ENCODE data around the gene SLU7. TPM values are rescaled to one million over a fixed set of nuclear protein-coding genes. Genes with fewer than 3 reads are reported as not detected.

The SLU7 gene
- total and polyA plus RNA-seq, 9 of the 15 experiments (the other 6 are each of a cell fraction or from before 2014, with no cell fraction given): 42.1 to 65.7 (median 54.8) TPM

DNA sequence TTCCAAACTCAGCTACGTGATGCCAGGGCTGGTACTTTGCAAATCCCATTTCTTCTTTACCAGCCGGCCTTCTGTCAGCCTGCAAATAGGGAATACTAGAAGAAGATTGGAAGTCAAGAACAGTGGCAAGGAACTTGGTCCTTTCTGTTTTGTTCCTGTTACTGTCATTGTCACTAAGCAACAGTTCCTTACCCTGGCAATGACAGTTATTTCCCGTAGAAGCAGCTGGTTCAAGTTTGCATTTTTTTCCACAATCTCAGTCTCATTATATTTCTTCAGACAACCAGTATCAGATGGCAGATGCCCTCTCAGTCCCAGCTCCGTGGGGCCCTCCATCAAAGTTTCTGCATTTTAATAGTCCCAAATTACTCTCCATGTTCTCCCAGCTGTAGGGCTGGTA, 39.4 kb downstream of the SLU7 start:
- POLR2A ChIA-PET: interaction anchor here (0.7 to 1.2 kb wide), 4 partner anchors 12 to 112 kb away, joined by 3 to 4 read pairs (median 4); partner anchors contain the start of gene FAM200C
- Histone ChIP-seq H3K4me3 (no peak overlapping the region), H3K9me3 (replicated peaks; ENCODE audit: control insufficient read depth, insufficient read depth, low read depth, low read length) (no peaks in the 10 kb centered on the region), H3K4me1 (replicated peaks in 1 of 2; ENCODE audit: control insufficient read depth in 2 of 2, insufficient read depth in 2 of 2, low read length in 2 of 2) (0 out of 5 replicates have a peak, but pooled peaks cover 0 to 5% of the 10 kb centered on the region in 2 experiments), H3K9ac (ENCODE audit: insufficient read depth in 1 of 2, low read depth in 2 of 2, low read length in 2 of 2) (no peak overlapping the region), H3K27ac (ENCODE audit: extremely low read depth, low read depth, low read length) (no peak overlapping the region), H4K20me1 (replicated peaks; ENCODE audit: control insufficient read depth, insufficient read depth, low read length) (no peaks in the 10 kb centered on the region), H3K27me3 (ENCODE audit: control insufficient read depth in 2 of 2, insufficient read depth in 2 of 2, low read length in 2 of 2) (no peaks in the 10 kb centered on the region; a peak in 2 of 5 replicates), H3K4me2 (ENCODE audit: insufficient read depth, low read length) (no peak overlapping the region), H2AFZ (ENCODE audit: low read depth, low read length) (no peak overlapping the region), H3K79me2 (ENCODE audit: control insufficient read depth, insufficient read depth, low read length) (no peaks in the 10 kb centered on the region), H3K9me1 (ENCODE audit: control insufficient read depth, insufficient read depth, low read length) (peaks cover 3% of the 10 kb centered on the region), H3K36me3 (ENCODE audit: control insufficient read depth, insufficient read depth, low read length) (no peaks in the 10 kb centered on the region)
- in situ Hi-C loops (cut with MboI): no loop called here
- no peak for DNase-seq (ENCODE audit: extremely low read depth in 1 of 4, low spot score in 3 of 4)
- CTCF ChIA-PET (ENCODE audit: low intra/inter-chr PET ratio): no interaction called here
- 2% methylated on average over 4 of the region's 4 CpGs for WGBS (ENCODE audit: insufficient coverage, low coverage, missing lambda C conversion rate)
- TF ChIP-seq, protein P1, sequence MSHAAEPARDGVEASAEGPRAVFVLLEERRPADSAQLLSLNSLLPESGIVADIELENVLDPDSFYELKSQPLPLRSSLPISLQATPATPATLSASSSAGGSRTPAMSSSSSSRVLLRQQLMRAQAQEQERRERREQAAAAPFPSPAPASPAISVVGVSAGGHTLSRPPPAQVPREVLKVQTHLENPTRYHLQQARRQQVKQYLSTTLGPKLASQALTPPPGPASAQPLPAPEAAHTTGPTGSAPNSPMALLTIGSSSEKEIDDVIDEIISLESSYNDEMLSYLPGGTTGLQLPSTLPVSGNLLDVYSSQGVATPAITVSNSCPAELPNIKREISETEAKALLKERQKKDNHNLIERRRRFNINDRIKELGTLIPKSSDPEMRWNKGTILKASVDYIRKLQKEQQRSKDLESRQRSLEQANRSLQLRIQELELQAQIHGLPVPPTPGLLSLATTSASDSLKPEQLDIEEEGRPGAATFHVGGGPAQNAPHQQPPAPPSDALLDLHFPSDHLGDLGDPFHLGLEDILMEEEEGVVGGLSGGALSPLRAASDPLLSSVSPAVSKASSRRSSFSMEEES (CRISPR knock-in tag; IDR thresholded peaks at IDR 0.05): no peak
- TF ChIP-seq CHD4 (IDR thresholded peaks at IDR 0.05; ENCODE audit: insufficient read depth, insufficient replicate concordance, low read depth, low read length, poor library complexity, severe bottlenecking) (no peak), TAF1 (IDR thresholded peaks at IDR 0.05; ENCODE audit: control insufficient read depth, extremely low read depth, insufficient read depth, low read length, severe bottlenecking) (no peak), MCM3 (IDR thresholded peaks at IDR 0.05) (no peak), ZBTB43 (CRISPR knock-in tag; IDR thresholded peaks at IDR 0.05) (no peak), ZNF408 (CRISPR knock-in tag; IDR thresholded peaks at IDR 0.05; ENCODE audit: low read depth) (no peak), NFIX (CRISPR knock-in tag; IDR thresholded peaks at IDR 0.05; ENCODE audit: low read depth) (no peak), RBFOX2 (IDR thresholded peaks at IDR 0.05; ENCODE audit: low read depth, low read length) (no peak), HSF4 (CRISPR knock-in tag; IDR thresholded peaks at IDR 0.05; ENCODE audit: borderline replicate concordance) (no peak), MTF1 (CRISPR knock-in tag; IDR thresholded peaks at IDR 0.05; ENCODE audit: borderline replicate concordance) (no peak), HOXB6 (CRISPR knock-in tag; IDR thresholded peaks at IDR 0.05; ENCODE audit: borderline replicate concordance) (no peak), HDAC2 (IDR thresholded peaks at IDR 0.05) (no peak), CHD2 (IDR thresholded peaks at IDR 0.05; ENCODE audit: low read depth, low read length) (no peak), TAL1 (IDR thresholded peaks at IDR 0.05) (no peak), SAP30 (IDR thresholded peaks at IDR 0.05; ENCODE audit: borderline replicate concordance, insufficient read depth, low read depth, low read length, poor library complexity, severe bottlenecking) (no peak)
- intact Hi-C loops (cut with micrococcal nuclease): no loop called here
- no peak for FAIRE-seq
- no peak for ATAC-seq
- BruUV-seq (replicated peaks): no TSS peak
